GM12878 (cell line): ENCODE measurements around the gene ESYT3. TPM values are rescaled to one million over a fixed set of nuclear protein-coding genes. Genes with fewer than 3 reads are reported as not detected.

Experiments used
- ATAC-seq: fragments of 200-7000 bp; cut with Tn5 transposase; 3 replicates; pipeline ENCODE4 v1.9.1; 2020; ENCODE audit warnings: mild to moderate bottlenecking, moderate library complexity
- BruUV-seq: library from RNA; stranded (reverse); fragments of 400-500 nt; replicated peaks from 2 replicates; lab custom pipeline; 2021; lab: Mats Ljungman, UMichigan
- CTCF ChIA-PET: fragments of 300-600 bp; sonication (Branson Sonifier 250); formaldehyde crosslinking; extraction: SDS; loops from one replicate; lab custom pipeline; 2021; ENCODE audit warnings: inconsistent platforms; lab: Yijun Ruan, JAX
- POLR2A ChIA-PET: fragments of 350-600 bp; formaldehyde crosslinking; extraction: SDS; loops from one replicate; lab custom pipeline; 2021; ENCODE audit warnings: inconsistent platforms; lab: Charles Lee
- RAD21 ChIA-PET: fragments of 300-600 bp; sonication (Branson Sonifier 250); formaldehyde crosslinking; loops from one replicate; lab custom pipeline; 2023; ENCODE audit warnings: antibody characterized with exemption; ENCODE audit not compliant: unreplicated experiment; lab: Charles Lee
- SMC1A ChIA-PET: fragments of 300-600 bp; sonication (Branson Sonifier 250); formaldehyde crosslinking; loops from one replicate; lab custom pipeline; 2023; ENCODE audit not compliant: unreplicated experiment, uncharacterized antibody; lab: Charles Lee
- DNase-seq: peaks from one replicate; pipeline ENCODE4 v3.0.0-alpha.2; 2011; ENCODE audit warnings: low read depth, low spot score
- FAIRE-seq: peaks from 3 replicates; lab custom pipeline; 2011; peaks lifted over from hg19 to GRCh38; lab: Jason Lieb, UNC
- H2AFZ ChIP-seq: 2 replicates; pipeline ENCODE4 v1.6.0; 2011; ENCODE audit warnings: low read depth, low read length, control low read depth; ENCODE audit not compliant: control insufficient read depth
- H3K27ac ChIP-seq: 2 replicates; pipeline ENCODE4 v1.5.1; 2011; ENCODE audit warnings: control low read depth; ENCODE audit not compliant: control insufficient read depth, insufficient read depth
- H3K27me3 ChIP-seq, 2 experiments: replicated peaks in 1 of 2; 2 replicates each; pipeline versions ENCODE4 v1.6.0 to v1.6.1; 2011; ENCODE audit warnings: low read length in 1 of 2; ENCODE audit not compliant: control insufficient read depth in 2 of 2, insufficient read depth in 2 of 2
- H3K36me3 ChIP-seq, 2 experiments: 2 replicates each; pipeline ENCODE4 v1.5.1; 2011; ENCODE audit warnings: low read length in 1 of 2; ENCODE audit not compliant: control insufficient read depth in 2 of 2, insufficient read depth in 2 of 2
- H3K4me1 ChIP-seq: 2 replicates; pipeline ENCODE4 v1.6.1; 2011; ENCODE audit warnings: mild to moderate bottlenecking, low read length, moderate library complexity, mixed read lengths; ENCODE audit not compliant: control insufficient read depth, insufficient read depth
- H3K4me2 ChIP-seq: 2 replicates; pipeline ENCODE4 v1.6.0; 2011; ENCODE audit warnings: control low read depth; ENCODE audit not compliant: control insufficient read depth, insufficient read depth
- H3K4me3 ChIP-seq: fragments of 200-600 bp; sonication (generic); 2 replicates; pipeline ENCODE4 v1.5.1; 2016
- H3K79me2 ChIP-seq: 2 replicates; pipeline ENCODE4 v1.6.0; 2011; ENCODE audit warnings: low read length; ENCODE audit not compliant: control insufficient read depth, insufficient read depth
- H3K9ac ChIP-seq: 2 replicates; pipeline ENCODE4 v1.8.0; 2011; ENCODE audit warnings: low read length, control low read depth, mixed read lengths; ENCODE audit not compliant: control insufficient read depth, insufficient read depth
- H3K9me3 ChIP-seq: replicated peaks from 3 replicates; pipeline ENCODE4 v1.5.1; 2011; ENCODE audit warnings: mild to moderate bottlenecking, low read length; ENCODE audit not compliant: control insufficient read depth, insufficient read depth
- H4K20me1 ChIP-seq: 2 replicates; pipeline ENCODE4 v1.6.0; 2011; ENCODE audit not compliant: control insufficient read depth, insufficient read depth
- ATF3 ChIP-seq: IDR thresholded peaks from 2 replicates; pipeline ENCODE4 v1.6.1; 2011; ENCODE audit warnings: low read depth, mild to moderate bottlenecking, low read length, moderate library complexity, borderline replicate concordance; ENCODE audit errors: extremely low read depth
- BMI1 ChIP-seq: fragments of 450-650 bp; IDR thresholded peaks from 2 replicates; pipeline ENCODE4 v1.6.1; 2016; ENCODE audit warnings: mild to moderate bottlenecking, moderate library complexity, borderline replicate concordance
- E2F4 ChIP-seq: IDR thresholded peaks from 2 replicates; pipeline ENCODE4 v1.6.1; 2012; ENCODE audit warnings: low read depth, low read length, improper control_type of control experiment
- EP300 ChIP-seq, 2 experiments: fragments of 150-350 bp in 1 of 2; IDR thresholded peaks; 2 replicates each; pipeline ENCODE4 v1.6.1; 2011 to 2012; ENCODE audit warnings: low read depth in 2 of 2, low read length in 2 of 2, borderline replicate concordance in 1 of 2, improper control_type of control experiment in 1 of 2, inconsistent platforms in 1 of 2; ENCODE audit not compliant: control insufficient read depth in 1 of 2
- ETV6 ChIP-seq, 2 experiments: fragments of 450-650 bp in 1 of 2; IDR thresholded peaks in 1 of 2; conservative IDR thresholded peaks in 1 of 2; 2 replicates each; pipeline ENCODE4 v1.6.1; 2014; ENCODE audit warnings: antibody characterized with exemption in 1 of 2, borderline replicate concordance in 1 of 2, low read depth in 1 of 2, mild to moderate bottlenecking in 1 of 2, moderate library complexity in 1 of 2
- EZH2 ChIP-seq: IDR thresholded peaks from 2 replicates; pipeline ENCODE4 v1.6.1; 2012; ENCODE audit warnings: low read depth, mild to moderate bottlenecking, control low read depth, inconsistent platforms, low read length, borderline replicate concordance; ENCODE audit not compliant: control insufficient read depth
- MYB ChIP-seq: fragments of 150-350 bp; IDR thresholded peaks from 2 replicates; pipeline ENCODE4 v1.6.1; 2014; ENCODE audit warnings: mild to moderate bottlenecking, low read depth, low read length, borderline replicate concordance
- NFIC ChIP-seq: IDR thresholded peaks from 2 replicates; pipeline ENCODE4 v1.6.1; 2012; ENCODE audit warnings: low read depth, mild to moderate bottlenecking, inconsistent platforms, low read length, moderate library complexity
- PAX5 ChIP-seq: IDR thresholded peaks from 2 replicates; pipeline ENCODE4 v1.6.1; 2011; ENCODE audit warnings: low read depth, low read length, borderline replicate concordance
- SMAD1 ChIP-seq: fragments of 450-650 bp; IDR thresholded peaks from 2 replicates; pipeline ENCODE4 v1.6.1; 2018; ENCODE audit warnings: mild to moderate bottlenecking, low read depth; ENCODE audit not compliant: partially characterized antibody
- USF1 ChIP-seq: IDR thresholded peaks from 2 replicates; pipeline ENCODE4 v1.6.1; 2011; ENCODE audit warnings: borderline replicate concordance, low read depth, mild to moderate bottlenecking, moderate library complexity, mixed read lengths, low read length; ENCODE audit not compliant: insufficient read depth; ENCODE audit errors: extremely low read length
- WGBS: methylation state at CpG from one replicate; pipeline ENCODE4 v1.1.6; 2016; ENCODE audit warnings: low lambda C conversion rate; ENCODE audit not compliant: insufficient replicate concordance, insufficient coverage; ENCODE audit errors: missing lambda C conversion rate; 5-methylcytosine and 5-hydroxymethylcytosine counted together
- in situ Hi-C: fragments of 300-500 bp; cut with MboI; formaldehyde crosslinking; loops from 9 replicates; pipeline ENCODE4 v1.14.3; 2018; ENCODE audit warnings: mixed read lengths
- intact Hi-C: fragments of 100-400 bp; cut with micrococcal nuclease; formaldehyde crosslinking; loops from one replicate; pipeline ENCODE4 v1.14.2; 2022; ENCODE audit not compliant: unreplicated experiment
- polyA plus RNA-seq, 11 experiments: library from polyadenylated mRNA; depleted of rRNA in 4 of 11; unstranded in 6 of 11; stranded (reverse) in 5 of 11; fragments of >200 nt; fragmentation: Nextera tagmentation in 4 of 11; fragmentation: Illumina TruSeq in 1 of 11; extraction: Ambion mirVana in 4 of 11; extraction: Trizol in 1 of 11; gene quantifications; 1 replicate in 1 of 11; 2 replicates in 10 of 11; pipeline versions ENCODE4 v1.2.1 to v1.2.3, GENCODE V29; 2011 to 2016; ENCODE audit warnings: inconsistent platforms in 2 of 11, missing spikeins in 2 of 11, low read depth in 1 of 11
- total RNA-seq, 4 experiments: library from RNA; depleted of rRNA in 3 of 4; stranded (reverse); fragments of >200 nt in 3 of 4; fragmentation: Illumina TruSeq in 1 of 4; extraction: Trizol in 1 of 4; gene quantifications; 2 replicates each; pipeline versions ENCODE4 v1.2.1 to v1.2.3, GENCODE V29; 2013 to 2021
- TF ChIP-seq, protein P1 (sequence below): IDR thresholded peaks from 2 replicates; pipeline ENCODE4 v1.6.1; 2011; ENCODE audit warnings: mild to moderate bottlenecking, low read depth, low read length, moderate library complexity; ENCODE audit not compliant: insufficient replicate concordance
- TF ChIP-seq, protein P2 (sequence below): fragments of 450-650 bp; formaldehyde crosslinking; IDR thresholded peaks from 2 replicates; pipeline ENCODE4 v1.4.0; 2020; ENCODE audit warnings: mild to moderate bottlenecking, moderate library complexity

Gene ESYT3
- total and polyA plus RNA-seq, 10 of the 15 experiments (the other 5 are each of a cell fraction or from before 2014, with no cell fraction given): not detected

- Histone ChIP-seq H3K9ac (no peak overlapping the region), H3K4me1 (no peaks in the 10 kb centered on the region), H4K20me1 (no peaks in the 10 kb centered on the region), H3K27me3 (peaks cover 0 to 2% of the 10 kb centered on the region in 2 experiments; a peak in 2 of 4 replicates), H3K79me2 (no peaks in the 10 kb centered on the region), H3K36me3 (no peaks in the 10 kb centered on the region), H3K27ac (no peak overlapping the region), H3K4me2 (no peak overlapping the region), H3K9me3 (no peaks in the 10 kb centered on the region), H3K4me3 (no peak overlapping the region), H2AFZ (no peak overlapping the region)
- ChIA-PET POLR2A (no interaction called here), RAD21 (no interaction called here), SMC1A (interaction anchor here (1.2 kb wide), 1 partner anchor 449 kb away, joined by 5 read pairs; no protein-coding TSS in a partner anchor), CTCF (interaction anchor here (0.5 to 1.5 kb wide), 4 partner anchors 24 to 460 kb away, joined by 3 to 6 read pairs (median 4); no protein-coding TSS in a partner anchor)
- BruUV-seq: no TSS peak
- no peak for FAIRE-seq
- intact Hi-C loops: no loop called here
- no peak for ATAC-seq
- in situ Hi-C loops: no loop called here
- 69% methylated on average over 6 of the region's 6 CpGs for WGBS
- no peak for DNase-seq
- TF ChIP-seq EP300 (IDR thresholded peaks at IDR 0.05; ENCODE audit: borderline replicate concordance in 1 of 2, control insufficient read depth in 1 of 2, low read depth in 2 of 2, low read length in 2 of 2) (no peak), E2F4 (no peak), NFIC (no peak), ATF3 (no peak), BMI1 (no peak), SMAD1 (no peak), MYB (no peak), PAX5 (no peak), USF1 (no peak), ETV6 (conservative IDR thresholded peaks at IDR 0.05 in 1 of 2, IDR thresholded peaks at IDR 0.05 in 1 of 2; ENCODE audit: borderline replicate concordance in 1 of 2, low read depth in 1 of 2) (no peak), EZH2 (no peak)
- TF ChIP-seq, protein P1, sequence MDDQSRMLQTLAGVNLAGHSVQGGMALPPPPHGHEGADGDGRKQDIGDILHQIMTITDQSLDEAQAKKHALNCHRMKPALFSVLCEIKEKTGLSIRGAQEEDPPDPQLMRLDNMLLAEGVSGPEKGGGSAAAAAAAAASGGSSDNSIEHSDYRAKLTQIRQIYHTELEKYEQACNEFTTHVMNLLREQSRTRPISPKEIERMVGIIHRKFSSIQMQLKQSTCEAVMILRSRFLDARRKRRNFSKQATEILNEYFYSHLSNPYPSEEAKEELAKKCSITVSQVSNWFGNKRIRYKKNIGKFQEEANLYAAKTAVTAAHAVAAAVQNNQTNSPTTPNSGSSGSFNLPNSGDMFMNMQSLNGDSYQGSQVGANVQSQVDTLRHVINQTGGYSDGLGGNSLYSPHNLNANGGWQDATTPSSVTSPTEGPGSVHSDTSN: no peak
- TF ChIP-seq, protein P2, sequence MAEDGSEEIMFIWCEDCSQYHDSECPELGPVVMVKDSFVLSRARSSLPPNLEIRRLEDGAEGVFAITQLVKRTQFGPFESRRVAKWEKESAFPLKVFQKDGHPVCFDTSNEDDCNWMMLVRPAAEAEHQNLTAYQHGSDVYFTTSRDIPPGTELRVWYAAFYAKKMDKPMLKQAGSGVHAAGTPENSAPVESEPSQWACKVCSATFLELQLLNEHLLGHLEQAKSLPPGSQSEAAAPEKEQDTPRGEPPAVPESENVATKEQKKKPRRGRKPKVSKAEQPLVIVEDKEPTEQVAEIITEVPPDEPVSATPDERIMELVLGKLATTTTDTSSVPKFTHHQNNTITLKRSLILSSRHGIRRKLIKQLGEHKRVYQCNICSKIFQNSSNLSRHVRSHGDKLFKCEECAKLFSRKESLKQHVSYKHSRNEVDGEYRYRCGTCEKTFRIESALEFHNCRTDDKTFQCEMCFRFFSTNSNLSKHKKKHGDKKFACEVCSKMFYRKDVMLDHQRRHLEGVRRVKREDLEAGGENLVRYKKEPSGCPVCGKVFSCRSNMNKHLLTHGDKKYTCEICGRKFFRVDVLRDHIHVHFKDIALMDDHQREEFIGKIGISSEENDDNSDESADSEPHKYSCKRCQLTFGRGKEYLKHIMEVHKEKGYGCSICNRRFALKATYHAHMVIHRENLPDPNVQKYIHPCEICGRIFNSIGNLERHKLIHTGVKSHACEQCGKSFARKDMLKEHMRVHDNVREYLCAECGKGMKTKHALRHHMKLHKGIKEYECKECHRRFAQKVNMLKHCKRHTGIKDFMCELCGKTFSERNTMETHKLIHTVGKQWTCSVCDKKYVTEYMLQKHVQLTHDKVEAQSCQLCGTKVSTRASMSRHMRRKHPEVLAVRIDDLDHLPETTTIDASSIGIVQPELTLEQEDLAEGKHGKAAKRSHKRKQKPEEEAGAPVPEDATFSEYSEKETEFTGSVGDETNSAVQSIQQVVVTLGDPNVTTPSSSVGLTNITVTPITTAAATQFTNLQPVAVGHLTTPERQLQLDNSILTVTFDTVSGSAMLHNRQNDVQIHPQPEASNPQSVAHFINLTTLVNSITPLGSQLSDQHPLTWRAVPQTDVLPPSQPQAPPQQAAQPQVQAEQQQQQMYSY: no peak
Observed at GRCh38 chr3:138474163-138474562, 39.7 kb downstream of the ESYT3 start.
